HG03354 (cell line): ENCODE measurements around the gene FKBP9.

Experiments used
- ATAC-seq: cut with Tn5 transposase; IDR thresholded peaks from one replicate; pipeline ENCODE4 v1.9.1; 2021; ENCODE audit warnings: mild to moderate bottlenecking; ENCODE audit not compliant: unreplicated experiment, poor library complexity, severe bottlenecking

The FKBP9 gene

GRCh38 chr7:33050535-33051318, 93.5 kb downstream of the FKBP9 start:
- peak; percentile 59 for ATAC-seq

- ATAC-seq: no peak
These were observed 96.5 kb downstream of the FKBP9 start for GRCh38 chr7:33053721-33054120.

- ATAC-seq: peak; percentile 43
These were observed 97.2 kb downstream of the FKBP9 start for GRCh38 chr7:33054261-33054964.

GRCh38 chr7:33055158-33055557, 97.9 kb downstream of the FKBP9 start:
- ATAC-seq: no peak
